WTC11 (cell line): ENCODE results near the gene EVI5L. TPM values are rescaled to one million over a fixed set of nuclear protein-coding genes. Genes with fewer than 3 reads are reported as not detected.

Source experiments
- ATAC-seq: fragments of 200-7000 bp; cut with Tn5 transposase; 2 replicates; pipeline ENCODE4 v1.10.0; 2021; ENCODE audit warnings: mild to moderate bottlenecking, moderate library complexity
- CTCF ChIA-PET: fragments of 300-600 bp; sonication (Branson Sonifier 250); formaldehyde crosslinking; loops from one replicate; lab custom pipeline; 2021; ENCODE audit warnings: antibody characterized with exemption; lab: Charles Lee
- POLR2A ChIA-PET: fragments of 350-600 bp; sonication (Branson Sonifier 250); formaldehyde crosslinking; loops from one replicate; lab custom pipeline; 2021; ENCODE audit warnings: antibody characterized with exemption; lab: Charles Lee
- DNase-seq: peaks from one replicate; pipeline ENCODE4 v3.0.0; 2021; ENCODE audit warnings: low spot score
- H3K27ac Mint-ChIP-seq: 2 replicates; pipeline ENCODE4 v1.8.0; 2021; ENCODE audit warnings: mixed read lengths
- H3K27me3 Mint-ChIP-seq: 2 replicates; pipeline ENCODE4 v1.8.0; 2021; ENCODE audit warnings: low read depth, mild to moderate bottlenecking, moderate library complexity, mixed read lengths
- H3K36me3 Mint-ChIP-seq: 2 replicates; pipeline ENCODE4 v1.8.0; 2021; ENCODE audit warnings: mixed read lengths
- H3K4me1 Mint-ChIP-seq: 2 replicates; pipeline ENCODE4 v1.8.0; 2022; ENCODE audit warnings: mixed read lengths
- H3K4me3 Mint-ChIP-seq: 2 replicates; pipeline ENCODE4 v1.8.0; 2021; ENCODE audit warnings: mild to moderate bottlenecking, moderate library complexity, mixed read lengths
- H3K9me3 Mint-ChIP-seq: 2 replicates; pipeline ENCODE4 v1.8.0; 2021; ENCODE audit warnings: mixed read lengths
- CREB1 ChIP-seq: sonication (generic); formaldehyde crosslinking; IDR thresholded peaks from 2 replicates; pipeline ENCODE4 v1.8.0; 2023; ENCODE audit warnings: mild to moderate bottlenecking, missing genetic modification reagents
- CREM ChIP-seq: sonication (generic); formaldehyde crosslinking; IDR thresholded peaks from 2 replicates; pipeline ENCODE4 v1.8.1; 2022; ENCODE audit warnings: mild to moderate bottlenecking, missing genetic modification reagents, moderate library complexity
- ELF4 ChIP-seq: sonication (generic); formaldehyde crosslinking; IDR thresholded peaks from 2 replicates; pipeline ENCODE4 v1.8.1; 2022; ENCODE audit warnings: low read depth, mild to moderate bottlenecking, moderate library complexity, missing genetic modification reagents
- FOXK1 ChIP-seq: sonication (generic); formaldehyde crosslinking; IDR thresholded peaks from 2 replicates; pipeline ENCODE4 v1.8.0; 2022; ENCODE audit warnings: mild to moderate bottlenecking, moderate library complexity, missing genetic modification reagents
- GABPB1 ChIP-seq: sonication (generic); formaldehyde crosslinking; IDR thresholded peaks from 2 replicates; pipeline ENCODE4 v1.8.1; 2023; ENCODE audit warnings: mild to moderate bottlenecking, missing genetic modification reagents
- GRHL2 ChIP-seq: fragments of 250-450 bp; sonication (Bioruptor Pico); IDR thresholded peaks from 2 replicates; pipeline ENCODE4 v1.8.0; 2022; ENCODE audit warnings: mild to moderate bottlenecking, moderate library complexity; ENCODE audit not compliant: insufficient replicate concordance, severe bottlenecking
- GTF2I ChIP-seq: fragments of 250-450 bp; sonication (Bioruptor Pico); conservative IDR thresholded peaks from 2 replicates; pipeline ENCODE4 v1.4.0; 2021; ENCODE audit warnings: mild to moderate bottlenecking
- IRF2 ChIP-seq: sonication (generic); formaldehyde crosslinking; IDR thresholded peaks from 2 replicates; pipeline ENCODE4 v1.8.0; 2022; ENCODE audit warnings: low read depth, missing genetic modification reagents, borderline replicate concordance
- JAZF1 ChIP-seq: fragments of 250-450 bp; sonication (Bioruptor Pico); IDR thresholded peaks from 2 replicates; pipeline ENCODE4 v1.9.0; 2021; ENCODE audit warnings: moderate library complexity, mild to moderate bottlenecking, inconsistent platforms
- KAT7 ChIP-seq: sonication (generic); formaldehyde crosslinking; IDR thresholded peaks from 2 replicates; pipeline ENCODE4 v1.8.1; 2023; ENCODE audit warnings: missing genetic modification reagents, mild to moderate bottlenecking, borderline replicate concordance
- MYBL2 ChIP-seq: sonication (generic); formaldehyde crosslinking; IDR thresholded peaks from 2 replicates; pipeline ENCODE4 v1.8.1; 2023; ENCODE audit warnings: mild to moderate bottlenecking, moderate library complexity, missing genetic modification reagents
- NFATC4 ChIP-seq: fragments of 250-450 bp; sonication (Bioruptor Pico); IDR thresholded peaks from 2 replicates; pipeline ENCODE4 v1.9.0; 2021; ENCODE audit warnings: mild to moderate bottlenecking
- NFE2L1 ChIP-seq: sonication (generic); formaldehyde crosslinking; IDR thresholded peaks from 2 replicates; pipeline ENCODE4 v1.8.1; 2023; ENCODE audit warnings: missing genetic modification reagents
- NFYB ChIP-seq: sonication (generic); formaldehyde crosslinking; conservative IDR thresholded peaks from 2 replicates; pipeline ENCODE4 v1.8.0; 2022; ENCODE audit warnings: low read depth, missing genetic modification reagents
- SP1 ChIP-seq: sonication (generic); formaldehyde crosslinking; conservative IDR thresholded peaks from 2 replicates; pipeline ENCODE4 v1.8.1; 2022; ENCODE audit warnings: missing genetic modification reagents
- TP53 ChIP-seq: sonication (generic); formaldehyde crosslinking; IDR thresholded peaks from 2 replicates; pipeline ENCODE4 v1.8.1; 2023; ENCODE audit warnings: mild to moderate bottlenecking, missing genetic modification reagents
- ZBTB21 ChIP-seq: sonication (generic); formaldehyde crosslinking; IDR thresholded peaks from 2 replicates; pipeline ENCODE4 v1.8.1; 2023; ENCODE audit warnings: mild to moderate bottlenecking, missing genetic modification reagents, borderline replicate concordance
- ZNF232 ChIP-seq: sonication (generic); formaldehyde crosslinking; IDR thresholded peaks from 2 replicates; pipeline ENCODE4 v1.8.0; 2022; ENCODE audit warnings: mild to moderate bottlenecking, missing genetic modification reagents
- ZNF416 ChIP-seq: fragments of 250-450 bp; sonication (Bioruptor Pico); IDR thresholded peaks from 2 replicates; pipeline ENCODE4 v1.9.0; 2021; ENCODE audit warnings: mild to moderate bottlenecking, inconsistent platforms
- total RNA-seq: library from RNA; stranded (reverse); gene quantifications from 3 replicates; pipeline ENCODE4 v1.2.3, GENCODE V29; 2021
- TF ChIP-seq, protein P1 (sequence below): sonication (generic); formaldehyde crosslinking; IDR thresholded peaks from 2 replicates; pipeline ENCODE4 v1.8.0; 2022; ENCODE audit warnings: mild to moderate bottlenecking, missing genetic modification reagents
- TF ChIP-seq, protein P2 (sequence below): sonication (generic); formaldehyde crosslinking; IDR thresholded peaks from 2 replicates; pipeline ENCODE4 v1.8.1; 2023; ENCODE audit warnings: mild to moderate bottlenecking, missing genetic modification reagents, moderate library complexity
- TF ChIP-seq, protein P3 (sequence below): fragments of 250-450 bp; sonication (Bioruptor Pico); IDR thresholded peaks from 2 replicates; pipeline ENCODE4 v2.1.2; 2022; ENCODE audit warnings: mild to moderate bottlenecking, moderate library complexity
- TF ChIP-seq, protein P4 (sequence below): sonication (generic); formaldehyde crosslinking; IDR thresholded peaks from 2 replicates; pipeline ENCODE4 v1.8.1; 2022; ENCODE audit warnings: mild to moderate bottlenecking, missing genetic modification reagents, moderate library complexity, borderline replicate concordance
- TF ChIP-seq, protein P5 (sequence below): sonication (generic); formaldehyde crosslinking; IDR thresholded peaks from 2 replicates; pipeline ENCODE4 v1.8.0; 2022; ENCODE audit warnings: mild to moderate bottlenecking, missing genetic modification reagents
- TF ChIP-seq, protein P6 (sequence below): sonication (generic); formaldehyde crosslinking; IDR thresholded peaks from 2 replicates; pipeline ENCODE4 v1.8.0; 2022; ENCODE audit warnings: mild to moderate bottlenecking, missing genetic modification reagents
- TF ChIP-seq, protein P7 (sequence below): sonication (generic); formaldehyde crosslinking; IDR thresholded peaks from 2 replicates; pipeline ENCODE4 v1.8.1; 2023; ENCODE audit warnings: mild to moderate bottlenecking, moderate library complexity, missing genetic modification reagents

Gene EVI5L
- total RNA-seq, 1 experiment from 2014 or later: 10.5 TPM

DNA sequence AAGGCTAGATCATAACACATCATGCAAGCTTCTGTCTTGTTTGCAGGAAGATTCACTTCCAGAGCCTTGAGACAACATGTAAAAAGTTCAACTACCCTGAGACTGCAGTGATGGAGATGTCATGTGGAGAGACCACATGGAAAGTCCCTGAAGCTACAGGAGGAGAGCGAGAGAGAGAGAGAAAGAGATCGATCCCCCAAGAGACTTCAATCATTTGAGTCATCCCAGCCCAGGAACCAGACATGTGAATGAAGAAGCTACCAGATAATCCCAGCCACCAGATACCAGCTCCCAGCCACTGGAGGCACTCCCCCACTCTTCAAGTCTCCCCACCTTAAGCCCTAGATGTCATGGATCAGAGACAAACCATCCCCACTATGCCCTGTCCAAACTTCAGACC, 10.7 kb upstream of the EVI5L start:
- ChIA-PET CTCF (interaction anchor here (2.1 kb wide), 2 partner anchors 20 to 138 kb away, joined by 5 to 8 read pairs; partner anchors contain the start of gene TRAPPC5), POLR2A (no interaction called here)
- H3K4me1 Mint-ChIP-seq: peaks cover 3% of the 10 kb centered on the region; the same call in 1 of the 2 replicates
- H3K9me3 Mint-ChIP-seq: peaks cover 39% of the 10 kb centered on the region
- H3K27me3 Mint-ChIP-seq: peaks cover 70% of the 10 kb centered on the region
- no peak overlapping the region for H3K4me3 Mint-ChIP-seq
- no peak overlapping the region for H3K27ac Mint-ChIP-seq
- ATAC-seq: no peak
- TF ChIP-seq, protein P1, sequence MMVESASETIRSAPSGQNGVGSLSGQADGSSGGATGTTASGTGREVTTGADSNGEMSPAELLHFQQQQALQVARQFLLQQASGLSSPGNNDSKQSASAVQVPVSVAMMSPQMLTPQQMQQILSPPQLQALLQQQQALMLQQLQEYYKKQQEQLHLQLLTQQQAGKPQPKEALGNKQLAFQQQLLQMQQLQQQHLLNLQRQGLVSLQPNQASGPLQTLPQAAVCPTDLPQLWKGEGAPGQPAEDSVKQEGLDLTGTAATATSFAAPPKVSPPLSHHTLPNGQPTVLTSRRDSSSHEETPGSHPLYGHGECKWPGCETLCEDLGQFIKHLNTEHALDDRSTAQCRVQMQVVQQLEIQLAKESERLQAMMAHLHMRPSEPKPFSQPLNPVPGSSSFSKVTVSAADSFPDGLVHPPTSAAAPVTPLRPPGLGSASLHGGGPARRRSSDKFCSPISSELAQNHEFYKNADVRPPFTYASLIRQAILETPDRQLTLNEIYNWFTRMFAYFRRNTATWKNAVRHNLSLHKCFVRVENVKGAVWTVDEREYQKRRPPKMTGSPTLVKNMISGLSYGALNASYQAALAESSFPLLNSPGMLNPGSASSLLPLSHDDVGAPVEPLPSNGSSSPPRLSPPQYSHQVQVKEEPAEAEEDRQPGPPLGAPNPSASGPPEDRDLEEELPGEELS (CRISPR knock-in tag): no peak
- TF ChIP-seq ZBTB21 (CRISPR knock-in tag): no peak
- no peak for TF ChIP-seq NFATC4 (CRISPR knock-in tag)
- no peak for TF ChIP-seq CREB1 (CRISPR knock-in tag)
- no peak for TF ChIP-seq GABPB1
- TF ChIP-seq ELF4: no peak
- TF ChIP-seq, protein P2, sequence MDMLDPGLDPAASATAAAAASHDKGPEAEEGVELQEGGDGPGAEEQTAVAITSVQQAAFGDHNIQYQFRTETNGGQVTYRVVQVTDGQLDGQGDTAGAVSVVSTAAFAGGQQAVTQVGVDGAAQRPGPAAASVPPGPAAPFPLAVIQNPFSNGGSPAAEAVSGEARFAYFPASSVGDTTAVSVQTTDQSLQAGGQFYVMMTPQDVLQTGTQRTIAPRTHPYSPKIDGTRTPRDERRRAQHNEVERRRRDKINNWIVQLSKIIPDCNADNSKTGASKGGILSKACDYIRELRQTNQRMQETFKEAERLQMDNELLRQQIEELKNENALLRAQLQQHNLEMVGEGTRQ: no peak
- no peak for TF ChIP-seq CREM
- TF ChIP-seq, protein P3, sequence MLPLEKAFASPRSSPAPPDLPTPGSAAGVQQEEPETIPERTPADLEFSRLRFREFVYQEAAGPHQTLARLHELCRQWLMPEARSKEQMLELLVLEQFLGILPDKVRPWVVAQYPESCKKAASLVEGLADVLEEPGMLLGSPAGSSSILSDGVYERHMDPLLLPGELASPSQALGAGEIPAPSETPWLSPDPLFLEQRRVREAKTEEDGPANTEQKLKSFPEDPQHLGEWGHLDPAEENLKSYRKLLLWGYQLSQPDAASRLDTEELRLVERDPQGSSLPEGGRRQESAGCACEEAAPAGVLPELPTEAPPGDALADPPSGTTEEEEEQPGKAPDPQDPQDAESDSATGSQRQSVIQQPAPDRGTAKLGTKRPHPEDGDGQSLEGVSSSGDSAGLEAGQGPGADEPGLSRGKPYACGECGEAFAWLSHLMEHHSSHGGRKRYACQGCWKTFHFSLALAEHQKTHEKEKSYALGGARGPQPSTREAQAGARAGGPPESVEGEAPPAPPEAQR: no peak
- no peak for TF ChIP-seq NFYB (CRISPR knock-in tag)
- TF ChIP-seq ZNF232: no peak
- TF ChIP-seq, protein P4, sequence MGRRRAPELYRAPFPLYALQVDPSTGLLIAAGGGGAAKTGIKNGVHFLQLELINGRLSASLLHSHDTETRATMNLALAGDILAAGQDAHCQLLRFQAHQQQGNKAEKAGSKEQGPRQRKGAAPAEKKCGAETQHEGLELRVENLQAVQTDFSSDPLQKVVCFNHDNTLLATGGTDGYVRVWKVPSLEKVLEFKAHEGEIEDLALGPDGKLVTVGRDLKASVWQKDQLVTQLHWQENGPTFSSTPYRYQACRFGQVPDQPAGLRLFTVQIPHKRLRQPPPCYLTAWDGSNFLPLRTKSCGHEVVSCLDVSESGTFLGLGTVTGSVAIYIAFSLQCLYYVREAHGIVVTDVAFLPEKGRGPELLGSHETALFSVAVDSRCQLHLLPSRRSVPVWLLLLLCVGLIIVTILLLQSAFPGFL (CRISPR knock-in tag): no peak
- no peak for TF ChIP-seq ZNF416 (CRISPR knock-in tag)
- TF ChIP-seq, protein P5, sequence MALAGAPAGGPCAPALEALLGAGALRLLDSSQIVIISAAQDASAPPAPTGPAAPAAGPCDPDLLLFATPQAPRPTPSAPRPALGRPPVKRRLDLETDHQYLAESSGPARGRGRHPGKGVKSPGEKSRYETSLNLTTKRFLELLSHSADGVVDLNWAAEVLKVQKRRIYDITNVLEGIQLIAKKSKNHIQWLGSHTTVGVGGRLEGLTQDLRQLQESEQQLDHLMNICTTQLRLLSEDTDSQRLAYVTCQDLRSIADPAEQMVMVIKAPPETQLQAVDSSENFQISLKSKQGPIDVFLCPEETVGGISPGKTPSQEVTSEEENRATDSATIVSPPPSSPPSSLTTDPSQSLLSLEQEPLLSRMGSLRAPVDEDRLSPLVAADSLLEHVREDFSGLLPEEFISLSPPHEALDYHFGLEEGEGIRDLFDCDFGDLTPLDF: no peak
- no peak for TF ChIP-seq KAT7
- no peak for TF ChIP-seq NFE2L1 (CRISPR knock-in tag)
- no peak for TF ChIP-seq GRHL2 (CRISPR knock-in tag)
- TF ChIP-seq TP53: no peak
- TF ChIP-seq, protein P6, sequence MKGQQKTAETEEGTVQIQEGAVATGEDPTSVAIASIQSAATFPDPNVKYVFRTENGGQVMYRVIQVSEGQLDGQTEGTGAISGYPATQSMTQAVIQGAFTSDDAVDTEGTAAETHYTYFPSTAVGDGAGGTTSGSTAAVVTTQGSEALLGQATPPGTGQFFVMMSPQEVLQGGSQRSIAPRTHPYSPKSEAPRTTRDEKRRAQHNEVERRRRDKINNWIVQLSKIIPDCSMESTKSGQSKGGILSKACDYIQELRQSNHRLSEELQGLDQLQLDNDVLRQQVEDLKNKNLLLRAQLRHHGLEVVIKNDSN (CRISPR knock-in tag): no peak
- TF ChIP-seq MYBL2: no peak
- DNase-seq: no peak
- H3K36me3 Mint-ChIP-seq: no peaks in the 10 kb centered on the region

DNA sequence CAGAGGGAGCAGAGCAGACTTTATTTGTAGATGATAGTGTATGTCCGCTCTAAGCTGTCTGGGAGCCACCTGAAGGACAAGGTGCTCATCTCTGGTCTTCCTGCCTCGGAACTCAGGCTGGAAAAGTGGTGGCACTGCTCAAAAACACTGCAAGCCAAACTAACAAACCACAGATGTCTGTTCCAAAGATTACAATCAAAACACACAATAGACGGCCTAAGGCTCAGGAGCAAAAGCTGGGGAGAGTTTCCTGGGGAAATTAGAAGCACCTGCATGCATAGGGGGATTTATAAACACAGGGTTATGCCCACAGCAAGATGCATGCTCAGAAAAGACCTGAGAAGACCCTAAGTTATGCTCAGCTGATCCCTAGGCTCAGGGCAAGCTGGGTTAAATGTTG, 9.4 kb upstream of the EVI5L start:
- Mint-ChIP-seq H3K4me3 (no peak overlapping the region), H3K9me3 (peaks cover 39% of the 10 kb centered on the region), H3K27me3 (peaks cover 72% of the 10 kb centered on the region), H3K4me1 (peaks cover 3% of the 10 kb centered on the region; the same call in 1 of the 2 replicates), H3K36me3 (no peaks in the 10 kb centered on the region), H3K27ac (no peak overlapping the region)
- ChIA-PET POLR2A (no interaction called here), CTCF (interaction anchor here (0.8 to 2.1 kb wide), 4 partner anchors 12 to 140 kb away, joined by 3 to 8 read pairs (median 4); partner anchors contain the start of gene TRAPPC5)
- ATAC-seq (no peak), DNase-seq (no peak)
- no peak for TF ChIP-seq NFYB (CRISPR knock-in tag)
- TF ChIP-seq FOXK1: no peak
- TF ChIP-seq SP1 (CRISPR knock-in tag): no peak
- no peak for TF ChIP-seq NFATC4 (CRISPR knock-in tag)
- TF ChIP-seq TP53: no peak
- TF ChIP-seq, protein P7, sequence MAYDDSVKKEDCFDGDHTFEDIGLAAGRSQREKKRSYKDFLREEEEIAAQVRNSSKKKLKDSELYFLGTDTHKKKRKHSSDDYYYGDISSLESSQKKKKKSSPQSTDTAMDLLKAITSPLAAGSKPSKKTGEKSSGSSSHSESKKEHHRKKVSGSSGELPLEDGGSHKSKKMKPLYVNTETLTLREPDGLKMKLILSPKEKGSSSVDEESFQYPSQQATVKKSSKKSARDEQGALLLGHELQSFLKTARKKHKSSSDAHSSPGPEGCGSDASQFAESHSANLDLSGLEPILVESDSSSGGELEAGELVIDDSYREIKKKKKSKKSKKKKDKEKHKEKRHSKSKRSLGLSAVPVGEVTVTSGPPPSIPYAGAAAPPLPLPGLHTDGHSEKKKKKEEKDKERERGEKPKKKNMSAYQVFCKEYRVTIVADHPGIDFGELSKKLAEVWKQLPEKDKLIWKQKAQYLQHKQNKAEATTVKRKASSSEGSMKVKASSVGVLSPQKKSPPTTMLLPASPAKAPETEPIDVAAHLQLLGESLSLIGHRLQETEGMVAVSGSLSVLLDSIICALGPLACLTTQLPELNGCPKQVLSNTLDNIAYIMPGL (CRISPR knock-in tag): no peak
- no peak for TF ChIP-seq JAZF1 (CRISPR knock-in tag)
- TF ChIP-seq, protein P5: no peak
- TF ChIP-seq GTF2I (CRISPR knock-in tag): no peak
- TF ChIP-seq IRF2 (CRISPR knock-in tag): no peak
